Stimulated activated CD8-positive, alpha-beta memory T cell treated with anti-CD3 and anti-CD28 coated beads, Interleukin-12 subunit alpha, Interleukin-12 subunit beta, amount 100 ng/mL, for 1 hour (primary cell): Measurements from ENCODE around the gene KCNH6.

Experiments
- DNase-seq: peaks from one replicate; pipeline ENCODE4 v3.0.0-alpha.2; 2020; ENCODE audit warnings: low read depth

The KCNH6 gene

GRCh38 chr17:63486317-63487013 is 36.7 kb upstream of the KCNH6 start:
- DNase-seq, result no peak

GRCh38 chr17:63487014-63487339 is 36.2 kb upstream of the KCNH6 start:
- no peak for DNase-seq

- DNase-seq, result no peak
Measured at GRCh38 chr17:63488851-63489250, 34.3 kb upstream of the KCNH6 start.

GRCh38 chr17:63489291-63489690 is 33.9 kb upstream of the KCNH6 start:
- no peak for DNase-seq

GRCh38 chr17:63490329-63490728 is 32.8 kb upstream of the KCNH6 start:
- DNase-seq, result no peak

GRCh38 chr17:63490858-63491400 is 32.2 kb upstream of the KCNH6 start:
- no peak for DNase-seq

- DNase-seq, result no peak
Measured at GRCh38 chr17:63491413-63491812, 31.7 kb upstream of the KCNH6 start.

- DNase-seq, result no peak
Measured at GRCh38 chr17:63491977-63492618, 31.1 kb upstream of the KCNH6 start.

- DNase-seq, result no peak
Measured at GRCh38 chr17:63492940-63493339, 30.2 kb upstream of the KCNH6 start.

- no peak for DNase-seq
Measured at GRCh38 chr17:63493411-63493810, 29.7 kb upstream of the KCNH6 start.

- no peak for DNase-seq
Measured at GRCh38 chr17:63494300-63494928, 28.7 kb upstream of the KCNH6 start.

- no peak for DNase-seq
Measured at GRCh38 chr17:63495491-63495890, 27.7 kb upstream of the KCNH6 start.

- no peak for DNase-seq
Measured at GRCh38 chr17:63496177-63496576, 27.0 kb upstream of the KCNH6 start.

- no peak for DNase-seq
Measured at GRCh38 chr17:63496663-63497400, 26.3 kb upstream of the KCNH6 start.

GRCh38 chr17:63497708-63498483 is 25.3 kb upstream of the KCNH6 start:
- no peak for DNase-seq

- DNase-seq, result no peak
Measured at GRCh38 chr17:63498626-63499195, 24.4 kb upstream of the KCNH6 start.

- DNase-seq, result no peak
Measured at GRCh38 chr17:63500543-63501390, 22.4 kb upstream of the KCNH6 start.

- no peak for DNase-seq
Measured at GRCh38 chr17:63503341-63503705, 19.8 kb upstream of the KCNH6 start.

GRCh38 chr17:63504261-63504660 is 18.9 kb upstream of the KCNH6 start:
- no peak for DNase-seq

GRCh38 chr17:63505341-63505740 is 17.8 kb upstream of the KCNH6 start:
- DNase-seq, result no peak

- DNase-seq, result no peak
Measured at GRCh38 chr17:63506627-63507026, 16.5 kb upstream of the KCNH6 start.
